H9 (cell line): ENCODE data around the gene EPHB3. TPM values are rescaled to one million over a fixed set of nuclear protein-coding genes. Genes with fewer than 3 reads are reported as not detected.

Experiments used
- DNase-seq: peaks from one replicate; pipeline ENCODE4 v3.0.0-alpha.2; 2017
- H2AFZ ChIP-seq: one replicate; pipeline ENCODE4 v1.6.1; 2013; ENCODE audit warnings: mild to moderate bottlenecking, low read length, control low read depth, moderate library complexity
- H2AK5ac ChIP-seq: 2 replicates; pipeline ENCODE4 v1.6.1; 2013; ENCODE audit warnings: low read length, control low read depth, mixed read lengths; ENCODE audit not compliant: insufficient read length
- H2BK120ac ChIP-seq: one replicate; pipeline ENCODE4 v1.6.1; 2013; ENCODE audit warnings: low read depth, mild to moderate bottlenecking, low read length, control low read depth, inconsistent platforms; ENCODE audit not compliant: poor library complexity, severe bottlenecking
- H2BK12ac ChIP-seq: 2 replicates; pipeline ENCODE4 v1.6.1; 2013; ENCODE audit warnings: low read length, control low read depth, mixed read lengths, low read depth; ENCODE audit not compliant: insufficient read length
- H2BK15ac ChIP-seq: 2 replicates; pipeline ENCODE4 v1.6.1; 2013; ENCODE audit warnings: low read depth, low read length, control low read depth
- H2BK20ac ChIP-seq: one replicate; pipeline ENCODE4 v1.6.1; 2013; ENCODE audit warnings: low read depth, mild to moderate bottlenecking, low read length, control low read depth, inconsistent platforms; ENCODE audit not compliant: poor library complexity, severe bottlenecking
- H2BK5ac ChIP-seq: 2 replicates; pipeline ENCODE4 v1.6.1; 2013; ENCODE audit warnings: low read length, control low read depth, mixed read lengths; ENCODE audit not compliant: insufficient read length
- H3K14ac ChIP-seq: 2 replicates; pipeline ENCODE4 v1.6.1; 2013; ENCODE audit warnings: low read length, control low read depth; ENCODE audit not compliant: insufficient read depth
- H3K18ac ChIP-seq: 2 replicates; pipeline ENCODE4 v1.6.1; 2013; ENCODE audit warnings: low read depth, mild to moderate bottlenecking, mixed read lengths, low read length, control low read depth; ENCODE audit not compliant: insufficient read length
- H3K23ac ChIP-seq: 2 replicates; pipeline ENCODE4 v1.6.1; 2013; ENCODE audit warnings: low read length, control low read depth, mixed read lengths, low read depth; ENCODE audit not compliant: insufficient read length
- H3K23me2 ChIP-seq: 2 replicates; pipeline ENCODE4 v1.6.1; 2013; ENCODE audit warnings: low read depth, mild to moderate bottlenecking, mixed read lengths, low read length, control low read depth; ENCODE audit not compliant: insufficient read length, poor library complexity, severe bottlenecking
- H3K27ac ChIP-seq: 2 replicates; pipeline ENCODE4 v1.5.1; 2013; ENCODE audit warnings: low read length, control low read depth, mixed read lengths, low read depth; ENCODE audit not compliant: insufficient read length
- H3K27me3 ChIP-seq: 2 replicates; pipeline ENCODE4 v1.6.1; 2013; ENCODE audit warnings: low read length, control low read depth, inconsistent platforms; ENCODE audit not compliant: insufficient read depth
- H3K4ac ChIP-seq: 2 replicates; pipeline ENCODE4 v1.6.1; 2013; ENCODE audit warnings: low read depth, mild to moderate bottlenecking, control low read depth, inconsistent platforms, low read length, moderate library complexity
- H3K4me1 ChIP-seq: 2 replicates; pipeline ENCODE4 v1.6.1; 2013; ENCODE audit warnings: low read length, control low read depth, inconsistent platforms; ENCODE audit not compliant: insufficient read depth
- H3K4me2 ChIP-seq: 2 replicates; pipeline ENCODE4 v1.6.1; 2013; ENCODE audit warnings: low read length, control low read depth, mixed read lengths; ENCODE audit not compliant: insufficient read length, insufficient read depth
- H3K56ac ChIP-seq: 2 replicates; pipeline ENCODE4 v1.6.1; 2013; ENCODE audit warnings: low read depth, mild to moderate bottlenecking, mixed read lengths, low read length, control low read depth; ENCODE audit not compliant: insufficient read length
- H3K79me1 ChIP-seq: 2 replicates; pipeline ENCODE4 v1.6.1; 2013; ENCODE audit warnings: low read depth, mild to moderate bottlenecking, moderate library complexity, low read length, control low read depth, inconsistent platforms; ENCODE audit not compliant: insufficient read depth, poor library complexity, severe bottlenecking
- H3K79me2 ChIP-seq: 2 replicates; pipeline ENCODE4 v1.6.1; 2013; ENCODE audit warnings: low read length, control low read depth, inconsistent platforms; ENCODE audit not compliant: insufficient read depth
- H3K9ac ChIP-seq: 2 replicates; pipeline ENCODE4 v1.6.1; 2013; ENCODE audit warnings: low read length, control low read depth, mixed read lengths; ENCODE audit not compliant: insufficient read length; ENCODE audit errors: extremely low read depth
- H3K9me3 ChIP-seq: one replicate; pipeline ENCODE4 v1.6.1; 2013; ENCODE audit warnings: low read depth, low read length, inconsistent platforms; ENCODE audit not compliant: control insufficient read depth
- H3T11ph ChIP-seq: one replicate; pipeline ENCODE4 v1.6.1; 2013; ENCODE audit warnings: mild to moderate bottlenecking, low read length, control low read depth, inconsistent platforms
- H4K20me1 ChIP-seq: one replicate; pipeline ENCODE4 v1.6.1; 2013; ENCODE audit not compliant: control insufficient read depth, insufficient read length, insufficient read depth
- H4K5ac ChIP-seq: 2 replicates; pipeline ENCODE4 v1.6.1; 2013; ENCODE audit warnings: low read depth, mild to moderate bottlenecking, mixed read lengths, low read length, control low read depth; ENCODE audit not compliant: insufficient read length
- H4K8ac ChIP-seq: replicated peaks from 2 replicates; pipeline ENCODE4 v1.6.1; 2013; ENCODE audit warnings: low read length, control low read depth, mixed read lengths, low read depth; ENCODE audit not compliant: insufficient read length
- H4K91ac ChIP-seq: 2 replicates; pipeline ENCODE4 v1.6.1; 2013; ENCODE audit warnings: low read depth, mild to moderate bottlenecking, moderate library complexity, mixed read lengths, low read length, control low read depth; ENCODE audit not compliant: insufficient read length
- H3K27ac Mint-ChIP-seq, 3 experiments: 2 replicates in 2 of 3; 3 replicates in 1 of 3; pipeline ENCODE4 v1.8.0; 2020 to 2021; ENCODE audit warnings: mixed read lengths in 3 of 3, mild to moderate bottlenecking in 1 of 3, moderate library complexity in 1 of 3
- H3K27me3 Mint-ChIP-seq: 2 replicates; pipeline ENCODE4 v1.8.0; 2021; ENCODE audit warnings: low read depth, mild to moderate bottlenecking, moderate library complexity, mixed read lengths
- H3K36me3 Mint-ChIP-seq, 3 experiments: 2 replicates in 2 of 3; 3 replicates in 1 of 3; pipeline ENCODE4 v1.8.0; 2020 to 2021; ENCODE audit warnings: low read depth in 3 of 3, mixed read lengths in 3 of 3; ENCODE audit not compliant: insufficient read depth in 1 of 3
- H3K4me1 Mint-ChIP-seq, 2 experiments: 2 replicates each; pipeline ENCODE4 v1.8.0; 2020; ENCODE audit warnings: mixed read lengths in 2 of 2
- H3K4me3 Mint-ChIP-seq, 2 experiments: 2 replicates in 1 of 2; 3 replicates in 1 of 2; pipeline ENCODE4 v1.8.0; 2020 to 2021; ENCODE audit warnings: mild to moderate bottlenecking in 2 of 2, mixed read lengths in 2 of 2, moderate library complexity in 1 of 2
- H3K9me3 Mint-ChIP-seq, 2 experiments: 2 replicates in 1 of 2; 3 replicates in 1 of 2; pipeline ENCODE4 v1.8.0; 2020; ENCODE audit warnings: mild to moderate bottlenecking in 2 of 2, mixed read lengths in 2 of 2, moderate library complexity in 1 of 2
- WGBS: extraction: QIAGEN DNeasy Blood & Tissue Kit; methylation state at CpG from one replicate; pipeline ENCODE4 v1.1.7; 2013; ENCODE audit warnings: missing lambda C conversion rate, low lambda C conversion rate, mixed read lengths; ENCODE audit not compliant: insufficient read length; ENCODE audit errors: extremely low coverage; 5-methylcytosine and 5-hydroxymethylcytosine counted together
- total RNA-seq: library from RNA; stranded (reverse); gene quantifications from 2 replicates; pipeline ENCODE4 v1.2.1, GENCODE V29; 2021
- TF ChIP-seq, protein P1 (sequence below): fragments of 200-600 bp; sonication (generic); conservative IDR thresholded peaks from 3 replicates; pipeline ENCODE4 v1.8.0; 2021; ENCODE audit warnings: antibody characterized with exemption, mild to moderate bottlenecking

Gene EPHB3
- total RNA-seq, 1 experiment from 2014 or later: 1.0 TPM

DNA sequence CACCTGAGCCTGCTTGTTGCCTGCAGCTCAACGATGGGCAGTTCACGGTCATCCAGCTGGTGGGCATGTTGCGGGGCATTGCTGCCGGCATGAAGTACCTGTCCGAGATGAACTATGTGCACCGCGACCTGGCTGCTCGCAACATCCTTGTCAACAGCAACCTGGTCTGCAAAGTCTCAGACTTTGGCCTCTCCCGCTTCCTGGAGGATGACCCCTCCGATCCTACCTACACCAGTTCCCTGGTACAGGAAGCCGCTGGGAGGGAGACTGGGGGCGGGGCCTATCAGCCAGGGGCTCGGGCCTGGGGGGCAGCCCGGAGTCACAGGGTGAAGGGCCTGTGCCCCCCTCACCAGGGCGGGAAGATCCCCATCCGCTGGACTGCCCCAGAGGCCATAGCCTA is 18.8 kb downstream of the EPHB3 start:
- Histone ChIP-seq H3K56ac (no peak overlapping the region), H3T11ph (no peak overlapping the region), H3K4me2 (no peak overlapping the region), H2BK12ac (no peak overlapping the region), H2BK5ac (no peak overlapping the region), H3K4ac (no peak overlapping the region), H3K9ac (no peak overlapping the region), H2AFZ (no peak overlapping the region), H2BK120ac (no peak overlapping the region), H4K91ac (no peak overlapping the region), H3K27me3 (peaks cover 14% of the 10 kb centered on the region; the same call in 1 of the 2 replicates), H3K9me3 (no peaks in the 10 kb centered on the region), H3K23ac (no peak overlapping the region), H3K79me1 (no peaks in the 10 kb centered on the region), H4K20me1 (no peaks in the 10 kb centered on the region), H4K8ac (no peak overlapping the region), H2BK20ac (no peak overlapping the region), H4K5ac (no peak overlapping the region), H3K79me2 (no peaks in the 10 kb centered on the region), H2AK5ac (no peak overlapping the region), H3K4me1 (peaks cover 6% of the 10 kb centered on the region; the same call in 1 of the 2 replicates), H3K18ac (no peak overlapping the region), H3K27ac (no peak overlapping the region), H3K14ac (no peak overlapping the region), H2BK15ac (no peak overlapping the region), H3K23me2 (peaks cover 14% of the 10 kb centered on the region)
- no peak overlapping the region for H3K27ac Mint-ChIP-seq
- H3K4me1 Mint-ChIP-seq: peaks cover 40 to 43% of the 10 kb centered on the region in 2 experiments
- H3K4me3 Mint-ChIP-seq: no peak overlapping the region
- TF ChIP-seq, protein P1, sequence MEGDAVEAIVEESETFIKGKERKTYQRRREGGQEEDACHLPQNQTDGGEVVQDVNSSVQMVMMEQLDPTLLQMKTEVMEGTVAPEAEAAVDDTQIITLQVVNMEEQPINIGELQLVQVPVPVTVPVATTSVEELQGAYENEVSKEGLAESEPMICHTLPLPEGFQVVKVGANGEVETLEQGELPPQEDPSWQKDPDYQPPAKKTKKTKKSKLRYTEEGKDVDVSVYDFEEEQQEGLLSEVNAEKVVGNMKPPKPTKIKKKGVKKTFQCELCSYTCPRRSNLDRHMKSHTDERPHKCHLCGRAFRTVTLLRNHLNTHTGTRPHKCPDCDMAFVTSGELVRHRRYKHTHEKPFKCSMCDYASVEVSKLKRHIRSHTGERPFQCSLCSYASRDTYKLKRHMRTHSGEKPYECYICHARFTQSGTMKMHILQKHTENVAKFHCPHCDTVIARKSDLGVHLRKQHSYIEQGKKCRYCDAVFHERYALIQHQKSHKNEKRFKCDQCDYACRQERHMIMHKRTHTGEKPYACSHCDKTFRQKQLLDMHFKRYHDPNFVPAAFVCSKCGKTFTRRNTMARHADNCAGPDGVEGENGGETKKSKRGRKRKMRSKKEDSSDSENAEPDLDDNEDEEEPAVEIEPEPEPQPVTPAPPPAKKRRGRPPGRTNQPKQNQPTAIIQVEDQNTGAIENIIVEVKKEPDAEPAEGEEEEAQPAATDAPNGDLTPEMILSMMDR: no peak
- no peaks in the 10 kb centered on the region; a peak in 1 of 5 replicates for H3K9me3 Mint-ChIP-seq
- H3K36me3 Mint-ChIP-seq: peaks cover 0 to 5% (median 0%) of the 10 kb centered on the region in 3 experiments; a peak in 2 of 7 replicates
- DNase-seq: no peak
- peaks cover 66% of the 10 kb centered on the region for H3K27me3 Mint-ChIP-seq
- no CpG with 5 or more reads among the region's 16 CpGs for WGBS
